Neural progenitor cell (in vitro differentiated cells): Measurements from ENCODE around the gene TRMO. TPM values are rescaled to one million over a fixed set of nuclear protein-coding genes. Genes with fewer than 3 reads are reported as not detected.

Source experiments
- DNase-seq: peaks from one replicate; pipeline ENCODE4 v3.0.0-alpha.2; 2016; ENCODE audit warnings: low spot score
- H2AFZ ChIP-seq: fragments of 200-600 bp; sonication (generic); replicated peaks from 2 replicates; pipeline ENCODE4 v1.6.1; 2016; ENCODE audit warnings: antibody characterized with exemption
- H3F3A ChIP-seq: fragments of 200-600 bp; sonication (generic); 2 replicates; pipeline ENCODE4 v1.6.1; 2016; ENCODE audit warnings: antibody characterized with exemption, low read depth
- H3K27ac ChIP-seq: fragments of 200-600 bp; sonication (generic); 2 replicates; pipeline ENCODE4 v1.5.1; 2016; ENCODE audit warnings: mild to moderate bottlenecking
- H3K27me3 ChIP-seq: fragments of 200-600 bp; sonication (generic); 2 replicates; pipeline ENCODE4 v1.6.1; 2016; ENCODE audit warnings: mild to moderate bottlenecking, moderate library complexity
- H3K36me3 ChIP-seq: fragments of 200-600 bp; sonication (generic); 2 replicates; pipeline ENCODE4 v1.5.1; 2016
- H3K4me1 ChIP-seq: fragments of 200-600 bp; sonication (generic); 2 replicates; pipeline ENCODE4 v1.6.1; 2016; ENCODE audit warnings: mixed run types
- H3K4me2 ChIP-seq: fragments of 200-600 bp; sonication (generic); 2 replicates; pipeline ENCODE4 v1.6.1; 2016
- H3K4me3 ChIP-seq: fragments of 200-600 bp; sonication (generic); 2 replicates; pipeline ENCODE4 v1.5.1; 2016
- H3K79me2 ChIP-seq: fragments of 200-600 bp; sonication (generic); 2 replicates; pipeline ENCODE4 v1.6.1; 2016; ENCODE audit warnings: low read depth
- H3K9ac ChIP-seq: fragments of 200-600 bp; sonication (generic); 2 replicates; pipeline ENCODE4 v1.6.1; 2016
- H3K9me3 ChIP-seq: fragments of 200-600 bp; sonication (generic); 2 replicates; pipeline ENCODE4 v1.5.1; 2016; ENCODE audit warnings: low read depth
- H4K20me1 ChIP-seq: fragments of 200-600 bp; sonication (generic); 2 replicates; pipeline ENCODE4 v1.6.1; 2016; ENCODE audit warnings: low read depth
- H3K27ac Mint-ChIP-seq: 3 replicates; pipeline ENCODE4 v1.8.0; 2021; ENCODE audit warnings: mixed read lengths
- H3K27me3 Mint-ChIP-seq: 2 replicates; pipeline ENCODE4 v1.8.0; 2022; ENCODE audit warnings: low read depth, mild to moderate bottlenecking, inconsistent platforms, moderate library complexity, mixed read lengths; ENCODE audit not compliant: insufficient read depth
- H3K36me3 Mint-ChIP-seq: 3 replicates; pipeline ENCODE4 v1.8.0; 2021; ENCODE audit warnings: mixed read lengths
- H3K4me1 Mint-ChIP-seq: 3 replicates; pipeline ENCODE4 v1.8.0; 2021; ENCODE audit warnings: mixed read lengths
- H3K4me3 Mint-ChIP-seq: 3 replicates; pipeline ENCODE4 v1.8.0; 2021; ENCODE audit warnings: mild to moderate bottlenecking, moderate library complexity, mixed read lengths
- H3K9me3 Mint-ChIP-seq: 3 replicates; pipeline ENCODE4 v1.8.0; 2020; ENCODE audit warnings: mixed read lengths
- EZH2 ChIP-seq: fragments of 200-600 bp; sonication (generic); IDR thresholded peaks from 2 replicates; pipeline ENCODE4 v1.6.1; 2017; ENCODE audit warnings: antibody characterized with exemption, mild to moderate bottlenecking, moderate library complexity
- EZH2phosphoT487 ChIP-seq: fragments of 200-600 bp; sonication (generic); IDR thresholded peaks from 2 replicates; pipeline ENCODE4 v1.6.1; 2017; ENCODE audit warnings: antibody characterized with exemption
- total RNA-seq: library from RNA; depleted of rRNA; stranded (reverse); fragments of >200 nt; gene quantifications from 2 replicates; pipeline ENCODE4 v1.2.3, GENCODE V29; 2015; ENCODE audit warnings: low replicate concordance
- TF ChIP-seq, protein P1 (sequence below): fragments of 200-600 bp; sonication (generic); IDR thresholded peaks from 2 replicates; pipeline ENCODE4 v1.5.1; 2017; ENCODE audit warnings: antibody characterized with exemption, mild to moderate bottlenecking

Gene TRMO
- total RNA-seq, 1 donor from 2014 or later, result 5.7 TPM

DNA sequence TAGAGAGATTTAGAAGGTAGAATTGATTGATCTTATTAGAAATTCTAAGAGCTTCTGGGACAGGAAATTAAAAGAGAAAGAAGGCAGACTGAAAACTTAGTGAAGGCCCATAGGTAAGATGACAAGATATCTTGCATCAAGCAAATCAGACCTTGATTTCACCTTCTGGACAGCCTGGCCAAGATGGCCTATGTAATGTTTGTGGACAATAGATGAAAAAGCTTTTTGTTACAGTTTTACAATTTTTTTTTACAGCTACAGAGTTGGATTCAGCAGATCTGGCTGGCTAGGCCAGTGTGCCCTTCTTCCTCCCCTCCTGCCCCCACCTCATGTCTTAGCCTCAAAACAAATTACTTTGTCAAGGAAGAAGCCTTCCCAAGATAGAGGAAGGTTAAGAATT, 37.3 kb upstream of the TRMO start:
- no peak overlapping the region for H2AFZ ChIP-seq
- no peak overlapping the region for H3K4me3 ChIP-seq
- no peaks in the 10 kb centered on the region for H3K36me3 ChIP-seq
- no peaks in the 10 kb centered on the region for H3K9me3 ChIP-seq
- H3F3A ChIP-seq, result no peaks in the 10 kb centered on the region
- no peaks in the 10 kb centered on the region for H4K20me1 ChIP-seq
- TF ChIP-seq EZH2phosphoT487 (no peak), EZH2 (no peak)
- TF ChIP-seq, protein P1, sequence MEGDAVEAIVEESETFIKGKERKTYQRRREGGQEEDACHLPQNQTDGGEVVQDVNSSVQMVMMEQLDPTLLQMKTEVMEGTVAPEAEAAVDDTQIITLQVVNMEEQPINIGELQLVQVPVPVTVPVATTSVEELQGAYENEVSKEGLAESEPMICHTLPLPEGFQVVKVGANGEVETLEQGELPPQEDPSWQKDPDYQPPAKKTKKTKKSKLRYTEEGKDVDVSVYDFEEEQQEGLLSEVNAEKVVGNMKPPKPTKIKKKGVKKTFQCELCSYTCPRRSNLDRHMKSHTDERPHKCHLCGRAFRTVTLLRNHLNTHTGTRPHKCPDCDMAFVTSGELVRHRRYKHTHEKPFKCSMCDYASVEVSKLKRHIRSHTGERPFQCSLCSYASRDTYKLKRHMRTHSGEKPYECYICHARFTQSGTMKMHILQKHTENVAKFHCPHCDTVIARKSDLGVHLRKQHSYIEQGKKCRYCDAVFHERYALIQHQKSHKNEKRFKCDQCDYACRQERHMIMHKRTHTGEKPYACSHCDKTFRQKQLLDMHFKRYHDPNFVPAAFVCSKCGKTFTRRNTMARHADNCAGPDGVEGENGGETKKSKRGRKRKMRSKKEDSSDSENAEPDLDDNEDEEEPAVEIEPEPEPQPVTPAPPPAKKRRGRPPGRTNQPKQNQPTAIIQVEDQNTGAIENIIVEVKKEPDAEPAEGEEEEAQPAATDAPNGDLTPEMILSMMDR, result no peak
- Mint-ChIP-seq H3K4me1 (no peaks in the 10 kb centered on the region), H3K27ac (no peak overlapping the region), H3K27me3 (peaks cover 2% of the 10 kb centered on the region), H3K36me3 (no peaks in the 10 kb centered on the region), H3K4me3 (no peak overlapping the region), H3K9me3 (no peaks in the 10 kb centered on the region)
- H3K27me3 ChIP-seq, result peaks cover 75% of the 10 kb centered on the region
- no peak overlapping the region for H3K27ac ChIP-seq
- H3K4me1 ChIP-seq, result no peaks in the 10 kb centered on the region
- no peak overlapping the region for H3K4me2 ChIP-seq
- DNase-seq, result no peak
- H3K79me2 ChIP-seq, result no peaks in the 10 kb centered on the region
- H3K9ac ChIP-seq, result no peak overlapping the region

DNA sequence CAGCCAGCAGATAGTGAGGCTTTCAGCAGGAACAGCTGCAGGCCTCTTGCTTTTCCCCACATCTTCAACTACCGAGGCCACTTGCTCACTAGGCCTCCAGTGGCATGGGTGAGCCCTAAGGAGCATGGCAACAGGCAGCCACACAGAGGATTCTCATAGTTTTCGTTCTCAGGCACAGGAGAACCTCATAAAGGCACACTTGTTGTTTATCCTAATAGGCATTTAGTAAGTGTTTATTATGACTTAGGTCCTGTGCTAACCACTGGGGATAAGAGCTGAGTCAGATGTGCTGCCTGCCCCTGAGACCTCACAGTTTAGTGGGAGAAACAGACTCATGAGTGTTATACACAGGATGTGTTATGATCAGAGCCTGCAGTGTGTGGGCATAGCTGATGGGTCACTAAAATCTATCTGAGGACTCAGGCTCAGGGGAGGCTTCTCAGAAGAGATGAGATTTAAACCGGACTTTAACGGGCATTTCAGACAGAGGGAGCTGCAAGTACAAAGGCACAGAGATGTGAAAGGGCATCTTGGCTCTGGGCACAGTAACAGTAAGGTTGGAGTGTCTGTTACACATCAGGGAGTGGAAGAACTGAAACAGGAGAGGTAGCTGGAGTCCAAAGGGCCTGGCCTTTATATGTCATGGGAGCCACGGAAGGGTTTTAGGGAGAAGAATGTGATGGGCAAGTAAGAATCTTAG, 36.7 kb upstream of the TRMO start:
- no peak for DNase-seq
- Histone ChIP-seq H3K4me1 (no peaks in the 10 kb centered on the region), H3K27me3 (peaks cover 69% of the 10 kb centered on the region), H3K4me2 (no peak overlapping the region), H3K36me3 (no peaks in the 10 kb centered on the region), H3K9ac (no peak overlapping the region), H2AFZ (no peak overlapping the region), H4K20me1 (no peaks in the 10 kb centered on the region), H3F3A (no peaks in the 10 kb centered on the region), H3K27ac (no peak overlapping the region), H3K79me2 (no peaks in the 10 kb centered on the region), H3K4me3 (no peak overlapping the region), H3K9me3 (no peaks in the 10 kb centered on the region)
- Mint-ChIP-seq H3K27me3 (peaks cover 2% of the 10 kb centered on the region), H3K4me1 (no peaks in the 10 kb centered on the region), H3K9me3 (no peaks in the 10 kb centered on the region), H3K27ac (no peak overlapping the region), H3K4me3 (no peak overlapping the region), H3K36me3 (no peaks in the 10 kb centered on the region)
- TF ChIP-seq, protein P1, result no peak
- TF ChIP-seq EZH2phosphoT487 (no peak), EZH2 (no peak)

DNA sequence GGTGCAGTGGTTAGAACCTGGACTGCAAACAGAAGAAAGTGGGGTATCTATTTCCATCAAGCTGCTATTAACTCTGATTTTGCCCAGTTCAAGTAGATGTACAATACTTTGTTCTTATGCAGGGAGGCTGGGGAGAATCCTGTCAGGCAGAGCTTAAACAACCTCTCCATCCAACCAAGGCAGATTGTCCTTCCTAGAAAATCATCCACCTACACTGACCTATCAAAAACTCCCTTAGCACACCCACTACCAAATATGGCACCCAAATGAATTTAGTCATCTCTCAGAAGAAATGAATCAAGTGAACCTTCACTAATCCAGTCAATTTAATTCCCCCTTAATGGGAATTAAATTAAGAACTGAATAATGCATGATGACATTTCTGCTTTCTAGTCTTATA, 34.0 kb upstream of the TRMO start:
- Mint-ChIP-seq H3K4me3 (no peak overlapping the region), H3K27ac (no peak overlapping the region)
- H3K4me1 ChIP-seq, result no peaks in the 10 kb centered on the region

More for the DNA sequence above, 34.0 kb upstream of the TRMO start:
- no peak overlapping the region for H3K27ac ChIP-seq
- no peaks in the 10 kb centered on the region for H3K36me3 ChIP-seq
- H3F3A ChIP-seq, result no peaks in the 10 kb centered on the region
- Mint-ChIP-seq H3K9me3 (no peaks in the 10 kb centered on the region), H3K4me1 (no peaks in the 10 kb centered on the region), H3K27me3 (peaks cover 7% of the 10 kb centered on the region), H3K36me3 (no peaks in the 10 kb centered on the region)
- H3K4me3 ChIP-seq, result no peak overlapping the region
- no peaks in the 10 kb centered on the region for H4K20me1 ChIP-seq
- TF ChIP-seq EZH2phosphoT487, result no peak
- TF ChIP-seq, protein P1, result no peak
- no peak for TF ChIP-seq EZH2
- no peaks in the 10 kb centered on the region for H3K9me3 ChIP-seq
- no peak overlapping the region for H3K4me2 ChIP-seq
- H2AFZ ChIP-seq, result no peak overlapping the region
- no peaks in the 10 kb centered on the region for H3K79me2 ChIP-seq
- peaks cover 61% of the 10 kb centered on the region for H3K27me3 ChIP-seq
- H3K9ac ChIP-seq, result no peak overlapping the region
- DNase-seq, result no peak
